Natural killer cell (primary cell): ENCODE measurements around the gene COTL1. TPM values are rescaled to one million over a fixed set of nuclear protein-coding genes. Genes with fewer than 3 reads are reported as not detected.
A peak's percentile ranks its signal among the peaks of the same experiment; 100 is the strongest.

Experiments
- ATAC-seq, 3 donors: fragments of 150-1000 bp in 2 of 3; fragments of 200-7000 bp in 1 of 3; cut with Tn5 transposase; 1 replicate in 1 of 3; 2 replicates in 2 of 3; pipeline ENCODE4 v1.10.0; 2021; ENCODE audit warnings: mild to moderate bottlenecking in 2 of 3, moderate library complexity in 2 of 3
- DNase-seq, 2 donors: peaks; one replicate each; pipeline versions ENCODE4 v3.0.0 to v3.0.0-alpha.2; 2013 to 2021; ENCODE audit warnings: mixed read lengths in 1 of 2
- H3K27ac ChIP-seq: one replicate; pipeline ENCODE4 v1.5.1; 2013; ENCODE audit warnings: mild to moderate bottlenecking, low read length
- H3K27me3 ChIP-seq: one replicate; pipeline ENCODE4 v1.6.1; 2013; ENCODE audit warnings: low read length; ENCODE audit not compliant: control insufficient read depth, insufficient read depth
- H3K36me3 ChIP-seq: one replicate; pipeline ENCODE4 v1.6.1; 2013; ENCODE audit warnings: low read length; ENCODE audit not compliant: control insufficient read depth, insufficient read depth
- H3K4me1 ChIP-seq: one replicate; pipeline ENCODE4 v1.6.1; 2013; ENCODE audit warnings: low read length; ENCODE audit not compliant: control insufficient read depth, insufficient read depth
- H3K4me3 ChIP-seq: one replicate; pipeline ENCODE4 v1.5.1; 2013; ENCODE audit warnings: low read length
- H3K9me3 ChIP-seq: one replicate; pipeline ENCODE4 v1.6.1; 2013; ENCODE audit warnings: low read length; ENCODE audit not compliant: control insufficient read depth, insufficient read depth
- H3K27ac Mint-ChIP-seq, 2 donors: one replicate each; pipeline ENCODE4 v1.8.0; 2022; ENCODE audit warnings: mild to moderate bottlenecking in 2 of 2, mixed read lengths in 2 of 2, moderate library complexity in 1 of 2
- H3K27me3 Mint-ChIP-seq, 2 donors: one replicate each; pipeline ENCODE4 v1.8.0; 2022; ENCODE audit warnings: low read depth in 2 of 2, mixed read lengths in 2 of 2
- H3K36me3 Mint-ChIP-seq: one replicate; pipeline ENCODE4 v1.8.0; 2022; ENCODE audit warnings: mixed read lengths
- H3K4me1 Mint-ChIP-seq, 2 donors: one replicate each; pipeline ENCODE4 v1.8.0; 2022; ENCODE audit warnings: mixed read lengths in 2 of 2
- H3K4me3 Mint-ChIP-seq: one replicate; pipeline ENCODE4 v1.8.0; 2022; ENCODE audit warnings: mild to moderate bottlenecking, moderate library complexity, mixed read lengths
- H3K9me3 Mint-ChIP-seq, 2 donors: one replicate each; pipeline ENCODE4 v1.8.0; 2022; ENCODE audit warnings: mixed read lengths in 2 of 2
- WGBS: methylation state at CpG from one replicate; pipeline ENCODE4 v1.1.7; 2013; ENCODE audit warnings: missing lambda C conversion rate; ENCODE audit not compliant: insufficient coverage; 5-methylcytosine and 5-hydroxymethylcytosine counted together
- intact Hi-C: fragments of 100-400 bp; cut with micrococcal nuclease; formaldehyde crosslinking; loops from one replicate; pipeline ENCODE4 v1.14.2; 2022
- total RNA-seq, 4 donors: library from RNA; stranded (reverse); fragments of 120-200 nt in 1 of 4; gene quantifications; one replicate each; pipeline versions ENCODE4 v1.2.3 to v1.2.4, GENCODE V29; 2013 to 2022
- TF ChIP-seq, protein P1 (sequence below): fragments of 200-600 bp; IDR thresholded peaks from one replicate; pipeline ENCODE4 v1.8.0; 2022; ENCODE audit warnings: antibody characterized with exemption

COTL1 gene
- total RNA-seq, 3 donors from 2014 or later (not counting 1 experiment from before 2014, with no cell fraction given), result 43.7 to 187 (median 116) TPM

DNA sequence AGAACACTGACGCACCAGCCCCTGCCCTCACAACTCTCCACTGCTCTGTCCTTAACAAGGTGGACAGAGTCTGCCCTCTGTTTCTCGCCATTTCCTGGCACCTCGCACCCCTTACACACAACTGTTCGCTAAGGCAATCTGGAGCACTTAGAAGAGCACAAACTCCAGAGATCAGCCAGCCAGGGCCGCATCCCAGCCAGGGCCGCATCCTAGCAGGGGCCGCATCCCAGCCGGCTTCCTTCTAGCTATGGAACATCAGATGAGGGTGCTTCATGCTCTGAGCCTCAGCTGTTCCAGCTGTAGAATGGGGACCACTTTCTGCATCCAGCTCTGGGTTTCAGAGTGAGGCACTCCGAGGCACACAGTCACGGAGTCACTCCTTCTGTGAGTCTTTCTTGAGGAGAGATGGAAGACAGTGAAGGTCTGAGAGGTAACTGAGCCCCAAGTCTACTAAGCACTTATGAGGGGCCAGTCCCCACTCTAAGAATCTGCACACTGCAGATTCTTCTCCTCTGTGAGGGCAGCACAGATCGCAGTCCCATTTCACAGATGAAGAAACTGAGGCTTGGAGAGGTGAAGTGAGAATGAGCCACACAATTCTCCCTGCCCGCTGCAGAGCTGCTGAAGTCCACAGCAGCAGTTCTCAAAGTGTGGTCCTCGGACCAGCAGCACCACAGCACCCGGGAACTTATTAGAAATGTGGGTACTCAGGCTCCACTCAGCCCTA, 20.9 kb downstream of the COTL1 start:
- Histone ChIP-seq H3K36me3 (no peaks in the 10 kb centered on the region), H3K4me3 (no peak overlapping the region), H3K27me3 (no peaks in the 10 kb centered on the region), H3K27ac (peak overlapping the region; percentile 71), H3K4me1 (peaks cover 96% of the 10 kb centered on the region), H3K9me3 (no peaks in the 10 kb centered on the region)
- peak overlapping the region; percentile 51 for H3K4me3 Mint-ChIP-seq
- no peaks in the 10 kb centered on the region for H3K36me3 Mint-ChIP-seq
- H3K27me3 Mint-ChIP-seq, result peaks cover 19 to 28% of the 10 kb centered on the region in 2 donors
- intact Hi-C loops, result no loop called here
- DNase-seq (no peak), ATAC-seq (no peak)
- 77% methylated on average over 13 of the region's 14 CpGs for WGBS
- H3K4me1 Mint-ChIP-seq, result peaks cover 54 to 63% of the 10 kb centered on the region in 2 donors
- no peaks in the 10 kb centered on the region for H3K9me3 Mint-ChIP-seq
- TF ChIP-seq, protein P1, sequence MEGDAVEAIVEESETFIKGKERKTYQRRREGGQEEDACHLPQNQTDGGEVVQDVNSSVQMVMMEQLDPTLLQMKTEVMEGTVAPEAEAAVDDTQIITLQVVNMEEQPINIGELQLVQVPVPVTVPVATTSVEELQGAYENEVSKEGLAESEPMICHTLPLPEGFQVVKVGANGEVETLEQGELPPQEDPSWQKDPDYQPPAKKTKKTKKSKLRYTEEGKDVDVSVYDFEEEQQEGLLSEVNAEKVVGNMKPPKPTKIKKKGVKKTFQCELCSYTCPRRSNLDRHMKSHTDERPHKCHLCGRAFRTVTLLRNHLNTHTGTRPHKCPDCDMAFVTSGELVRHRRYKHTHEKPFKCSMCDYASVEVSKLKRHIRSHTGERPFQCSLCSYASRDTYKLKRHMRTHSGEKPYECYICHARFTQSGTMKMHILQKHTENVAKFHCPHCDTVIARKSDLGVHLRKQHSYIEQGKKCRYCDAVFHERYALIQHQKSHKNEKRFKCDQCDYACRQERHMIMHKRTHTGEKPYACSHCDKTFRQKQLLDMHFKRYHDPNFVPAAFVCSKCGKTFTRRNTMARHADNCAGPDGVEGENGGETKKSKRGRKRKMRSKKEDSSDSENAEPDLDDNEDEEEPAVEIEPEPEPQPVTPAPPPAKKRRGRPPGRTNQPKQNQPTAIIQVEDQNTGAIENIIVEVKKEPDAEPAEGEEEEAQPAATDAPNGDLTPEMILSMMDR, result no peak
- H3K27ac Mint-ChIP-seq, result peak overlapping the region in 1 of 2 donors; percentile 84

- Mint-ChIP-seq H3K9me3 (no peaks in the 10 kb centered on the region), H3K4me3 (no peak overlapping the region), H3K36me3 (no peaks in the 10 kb centered on the region), H3K27me3 (peaks cover 19 to 28% of the 10 kb centered on the region in 2 donors), H3K4me1 (peaks cover 54 to 62% of the 10 kb centered on the region in 2 donors), H3K27ac (peak overlapping the region in 1 of 2 donors; percentile 84)
- no peak for DNase-seq
- Histone ChIP-seq H3K27me3 (no peaks in the 10 kb centered on the region), H3K36me3 (no peaks in the 10 kb centered on the region), H3K4me1 (peaks cover 91% of the 10 kb centered on the region), H3K4me3 (no peak overlapping the region), H3K9me3 (no peaks in the 10 kb centered on the region), H3K27ac (peak overlapping the region; percentile 71)
- no peak for ATAC-seq
- intact Hi-C loops, result no loop called here
- TF ChIP-seq, protein P1, result no peak
Measured at GRCh38 chr16:84596161-84596560, 21.7 kb downstream of the COTL1 start.

DNA sequence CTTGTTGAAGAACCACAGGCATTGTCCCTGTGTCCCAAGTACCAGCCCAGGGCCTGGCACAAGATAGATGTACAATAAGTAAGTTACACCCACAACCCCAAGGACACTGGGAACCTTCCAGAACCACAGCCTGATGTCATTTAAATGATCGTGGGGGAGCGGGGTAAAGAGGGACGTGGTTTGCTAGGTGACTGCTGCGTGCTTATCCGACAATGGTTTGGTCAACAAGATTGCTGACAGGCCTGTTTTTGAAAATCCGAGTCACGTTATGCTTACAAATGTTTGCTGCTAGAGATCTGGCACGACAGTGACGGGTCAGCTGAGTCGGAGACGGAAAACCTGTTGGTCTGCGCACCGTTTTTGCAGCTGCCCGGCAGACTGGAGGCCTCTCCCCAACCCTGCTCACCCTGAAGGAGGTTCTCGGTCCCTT, 22.8 kb downstream of the COTL1 start:
- TF ChIP-seq, protein P1, result no peak
- H3K4me3 Mint-ChIP-seq, result peak overlapping the region; percentile 74
- H3K36me3 ChIP-seq, result peaks cover under 1% of the 10 kb centered on the region
- ATAC-seq, result no peak
- no peaks in the 10 kb centered on the region for H3K9me3 Mint-ChIP-seq
- H3K27ac ChIP-seq, result peak overlapping the region; percentile 91
- 73% methylated on average over 15 of the region's 15 CpGs for WGBS
- H3K27ac Mint-ChIP-seq, result peak overlapping the region; percentile 83 to 88
- H3K27me3 Mint-ChIP-seq, result peaks cover 17 to 19% of the 10 kb centered on the region in 2 donors
- peaks cover 43 to 53% of the 10 kb centered on the region in 2 donors for H3K4me1 Mint-ChIP-seq
- peak overlapping the region; percentile 35 for H3K4me3 ChIP-seq
- intact Hi-C loops, result loop anchor here (2.0 kb wide), 1 partner anchor 28 kb away; no protein-coding TSS in a partner anchor
- no peaks in the 10 kb centered on the region for H3K36me3 Mint-ChIP-seq
- peaks cover 80% of the 10 kb centered on the region for H3K4me1 ChIP-seq
- H3K27me3 ChIP-seq, result no peaks in the 10 kb centered on the region
- peak in 1 of 2 donors; percentile 68 for DNase-seq
- no peaks in the 10 kb centered on the region for H3K9me3 ChIP-seq
